NCI-H748 treated with DMSO at 0.1 percent for 48 hours (cell line): ENCODE measurements around the gene URM1.
"Not testable (repeated sequence)": the region's sequence is repeated elsewhere in the genome, so short reads cannot be mapped to it uniquely, and the experiment has no call there.

Experiments used
- DNase-seq: peaks from one replicate; lab custom pipeline; 2025; lab: John Stamatoyannopoulos, UW

Gene URM1

DNA sequence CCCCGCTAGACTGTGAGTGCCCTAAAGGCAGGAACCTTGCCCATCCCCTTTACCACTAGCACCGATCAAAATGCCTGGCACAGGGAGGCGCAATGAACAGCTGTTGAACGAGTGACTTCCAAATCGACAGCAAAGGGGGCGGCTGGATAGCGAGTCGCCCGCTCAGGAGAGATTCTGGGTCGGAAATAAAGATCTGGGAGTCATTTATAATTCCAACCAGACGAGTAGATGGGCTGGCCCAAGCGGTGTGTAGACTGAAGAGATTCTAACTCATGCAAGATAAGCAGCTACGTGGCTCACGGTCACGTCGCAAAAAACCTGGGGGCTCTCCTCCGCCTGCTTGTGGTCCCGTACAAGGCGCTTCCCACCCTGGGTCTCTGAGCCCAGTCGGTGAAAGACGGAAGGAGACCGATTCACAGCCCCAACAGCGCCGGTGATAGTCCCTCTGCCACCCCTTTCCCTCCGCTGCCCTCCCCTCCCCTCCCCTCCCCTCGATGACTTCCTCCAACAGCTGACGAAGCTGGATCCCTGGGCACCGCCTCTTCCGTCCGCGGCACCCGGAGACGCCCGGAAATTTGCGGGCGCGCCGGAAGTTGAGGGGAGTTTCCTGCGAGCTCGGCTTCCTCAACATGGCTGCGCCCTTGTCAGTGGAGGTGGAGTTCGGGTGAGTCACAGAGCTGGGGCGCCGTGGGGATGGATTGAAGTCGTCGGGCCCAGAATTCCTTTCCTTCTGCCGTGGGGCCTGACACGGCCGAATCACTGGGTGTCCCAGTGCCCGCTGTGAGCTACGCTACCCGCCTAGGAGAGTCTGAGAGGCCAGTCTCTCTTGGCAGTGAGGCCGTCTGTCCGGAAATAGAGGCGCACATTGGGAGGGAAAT lies at the start of gene URM1:
TSS of gene URM1 (plus strand) at position 623 of the 878 bp plus-strand sequence. CDS start at position 630, 7 bp downstream.
- DNase-seq = peak; percentile 88

GRCh38 chr9:128321879-128322403 lies 49.2 kb upstream of the URM1 start:
- no peak for DNase-seq

DNA sequence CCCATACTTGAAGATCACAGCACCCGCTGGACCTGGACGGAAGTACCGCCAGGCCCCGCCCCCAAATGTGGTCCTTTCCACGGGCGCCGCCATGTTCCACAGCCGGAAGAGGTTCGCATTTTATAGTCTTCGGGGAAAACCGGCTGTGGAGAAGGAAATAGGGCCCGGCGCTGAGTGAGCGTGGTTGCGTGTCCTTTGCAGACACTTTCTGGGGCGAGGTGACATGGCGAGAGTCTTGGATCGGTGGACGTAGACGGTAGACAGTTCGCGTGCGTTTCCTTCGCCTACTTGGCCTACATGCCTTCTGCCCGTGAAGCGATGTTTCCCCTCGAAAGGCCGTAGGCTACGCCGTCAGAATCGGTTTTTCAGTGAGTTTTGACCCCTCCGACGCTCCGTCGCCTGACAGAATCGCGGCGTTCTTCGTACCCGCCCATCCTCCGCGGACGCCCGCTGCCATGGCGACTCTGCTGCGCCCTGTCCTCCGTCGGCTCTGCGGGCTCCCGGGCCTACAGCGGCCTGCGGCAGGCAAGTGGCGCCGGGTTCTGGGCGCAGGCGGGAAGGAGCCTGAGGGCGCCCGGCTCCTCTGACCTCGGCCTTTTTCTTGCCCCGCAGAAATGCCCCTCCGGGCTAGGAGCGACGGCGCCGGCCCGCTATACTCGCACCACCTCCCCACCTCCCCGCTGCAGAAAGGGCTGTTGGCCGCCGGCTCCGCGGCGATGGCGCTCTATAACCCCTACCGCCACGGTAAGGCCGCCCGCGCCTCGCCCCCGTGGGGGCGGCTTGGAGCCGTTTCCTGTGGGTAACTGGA lies 48.6 kb upstream of the URM1 start, which contains the start of the genes COQ4 and TRUB2:
TSS of gene COQ4 (plus strand) at position 436 of the 808 bp plus-strand sequence. CDS start at position 456, 20 bp downstream.
TSS of gene TRUB2 (minus strand) at position 44 of the 808 bp plus-strand sequence. CDS start at position 5, 39 bp downstream.
- DNase-seq = peak; percentile 95

- peak; percentile 41 for DNase-seq
These were observed 47.9 kb upstream of the URM1 start for GRCh38 chr9:128323212-128323730.

DNA sequence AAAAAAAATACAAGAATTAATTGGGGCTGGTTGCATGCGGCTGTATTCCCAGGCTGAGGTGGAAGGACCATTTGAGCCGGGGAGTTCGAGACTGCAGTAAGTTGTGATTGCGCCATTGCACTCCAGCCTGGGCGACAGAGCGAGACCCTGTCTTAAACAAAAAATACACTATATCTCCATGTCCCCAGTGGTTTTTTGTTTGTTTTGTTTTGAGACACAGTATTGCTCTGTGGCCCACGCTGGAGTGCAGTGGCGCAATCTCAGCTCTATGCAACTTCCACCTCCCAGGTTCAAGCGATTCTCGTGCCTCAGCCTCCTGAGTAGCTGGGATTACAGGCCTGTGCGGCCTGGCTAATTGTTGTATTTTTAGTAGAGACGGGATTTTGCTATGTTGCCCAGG lies 47.4 kb upstream of the URM1 start:
- no peak for DNase-seq

- no peak for DNase-seq
These were observed 46.8 kb upstream of the URM1 start for GRCh38 chr9:128324401-128324800.

- DNase-seq = no peak
These were observed 45.5 kb upstream of the URM1 start for GRCh38 chr9:128325629-128326028.

DNA sequence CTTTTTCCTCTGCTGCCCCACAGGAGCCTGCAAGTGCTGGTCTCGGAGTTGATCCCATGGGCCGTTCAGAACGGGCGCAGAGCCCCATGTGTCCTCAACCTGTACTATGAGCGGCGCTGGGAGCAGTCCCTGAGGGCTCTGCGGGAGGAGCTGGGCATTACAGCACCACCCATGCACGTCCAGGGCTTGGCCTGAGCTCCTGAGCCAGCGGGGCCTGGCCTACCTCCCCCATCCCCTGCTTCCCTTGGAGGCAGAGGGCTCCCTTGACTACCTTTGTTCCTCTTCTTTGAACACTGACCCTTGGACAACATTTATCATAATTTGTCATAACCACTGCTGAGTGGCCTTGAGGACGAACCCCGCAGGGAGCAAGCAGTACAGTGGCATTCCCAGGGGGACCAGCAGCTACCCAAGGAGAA lies 37.7 kb upstream of the URM1 start:
- no peak for DNase-seq

DNA sequence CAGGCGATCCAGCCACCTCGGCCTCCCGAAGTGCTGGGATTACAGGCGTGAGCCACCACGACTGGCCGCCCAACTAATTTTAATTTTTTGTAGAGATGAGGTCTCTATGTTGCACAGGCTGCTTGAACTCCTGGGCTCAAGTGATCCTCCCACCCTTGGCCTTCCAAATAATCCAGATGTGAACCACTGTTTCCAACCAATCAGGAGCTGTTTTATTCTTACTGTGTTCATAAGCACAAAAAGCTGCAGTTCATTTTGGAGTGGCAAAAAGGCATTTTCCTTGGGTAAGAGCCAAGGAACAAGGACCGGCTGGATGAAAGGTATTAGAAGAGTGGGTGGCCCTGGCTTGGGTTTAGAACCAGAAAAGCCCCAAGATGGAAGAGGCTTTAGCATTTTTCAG lies 36.0 kb upstream of the URM1 start:
- DNase-seq = no peak

DNA sequence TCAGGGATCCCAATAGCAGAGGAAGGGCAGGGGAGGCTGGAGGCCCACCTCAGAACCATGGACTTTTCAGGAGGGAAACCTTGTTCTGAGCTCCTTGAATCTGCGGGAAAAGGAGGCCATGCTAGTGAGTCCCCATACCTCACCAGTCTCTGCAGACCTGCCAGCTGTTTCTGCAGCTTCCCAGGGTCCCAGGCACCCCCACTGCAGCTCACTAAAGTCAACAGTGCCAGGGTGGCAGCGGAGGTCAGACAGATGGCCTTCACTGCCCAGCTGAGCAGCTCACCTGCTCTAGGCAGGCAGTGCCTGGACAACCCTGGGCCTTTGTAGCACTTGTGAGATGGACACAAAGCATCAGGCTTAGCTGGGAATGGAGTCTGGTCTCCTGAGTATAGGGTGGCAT lies 35.3 kb upstream of the URM1 start:
- no peak for DNase-seq

- DNase-seq = no peak
These were observed 33.2 kb upstream of the URM1 start for GRCh38 chr9:128337936-128338335.

- DNase-seq = not testable (repeated sequence)
These were observed 32.1 kb upstream of the URM1 start for GRCh38 chr9:128338852-128339614.

DNA sequence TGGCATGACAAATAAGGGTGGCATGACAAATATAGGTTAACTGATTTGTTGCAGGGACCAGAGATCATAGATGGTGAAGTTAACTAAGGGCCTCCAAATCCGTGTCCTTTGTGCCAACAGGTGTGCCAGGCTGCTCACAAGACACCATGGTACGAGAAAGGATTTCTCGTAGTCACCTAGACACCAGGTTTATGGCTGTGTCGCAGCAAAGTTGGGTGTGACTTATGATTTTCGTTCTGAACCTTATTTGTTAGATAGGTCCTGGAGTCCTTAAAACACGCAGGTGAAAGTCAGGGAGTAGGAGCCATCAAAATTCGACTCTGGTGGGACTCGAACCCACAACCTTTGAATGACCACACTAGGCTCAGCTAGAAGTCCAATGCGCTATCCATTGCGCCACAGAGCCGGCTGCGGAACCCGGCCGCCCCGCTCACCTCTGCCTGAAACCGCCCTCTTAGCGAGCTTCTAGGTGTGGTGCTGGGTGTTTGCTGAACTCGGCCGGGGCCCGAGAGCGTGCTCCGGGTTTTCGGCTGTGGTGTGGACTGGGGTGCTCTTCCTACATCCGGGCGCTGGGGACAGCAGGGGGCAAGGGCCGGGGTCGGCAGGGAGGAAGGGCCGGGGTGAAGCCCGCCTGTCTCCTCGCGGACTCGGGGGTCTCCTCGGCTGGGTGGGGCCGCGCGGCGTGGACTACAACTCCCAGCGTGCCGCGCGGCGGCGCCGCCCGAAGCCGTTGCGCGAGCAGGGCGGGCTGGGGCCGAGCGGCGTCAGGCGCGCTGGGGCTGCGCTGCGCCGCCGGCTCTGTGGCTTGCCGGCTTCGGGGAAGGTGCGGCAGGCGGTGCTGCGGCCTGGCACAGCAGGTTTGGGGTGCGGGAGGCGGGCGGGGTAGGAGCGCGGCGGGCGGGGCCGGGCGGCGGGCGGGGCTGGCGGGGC lies 31.1 kb upstream of the URM1 start, which contains the start of gene SLC27A4:
TSS of gene SLC27A4 (plus strand) at position 767 of the 930 bp plus-strand sequence. CDS start 2,606 bp downstream, outside the sequence.
- peak; percentile 91 for DNase-seq

- peak; percentile 52 for DNase-seq
These were observed 30.3 kb upstream of the URM1 start for GRCh38 chr9:128340691-128341434.

GRCh38 chr9:128341435-128341849 lies 29.7 kb upstream of the URM1 start:
- peak; percentile 60 for DNase-seq

DNA sequence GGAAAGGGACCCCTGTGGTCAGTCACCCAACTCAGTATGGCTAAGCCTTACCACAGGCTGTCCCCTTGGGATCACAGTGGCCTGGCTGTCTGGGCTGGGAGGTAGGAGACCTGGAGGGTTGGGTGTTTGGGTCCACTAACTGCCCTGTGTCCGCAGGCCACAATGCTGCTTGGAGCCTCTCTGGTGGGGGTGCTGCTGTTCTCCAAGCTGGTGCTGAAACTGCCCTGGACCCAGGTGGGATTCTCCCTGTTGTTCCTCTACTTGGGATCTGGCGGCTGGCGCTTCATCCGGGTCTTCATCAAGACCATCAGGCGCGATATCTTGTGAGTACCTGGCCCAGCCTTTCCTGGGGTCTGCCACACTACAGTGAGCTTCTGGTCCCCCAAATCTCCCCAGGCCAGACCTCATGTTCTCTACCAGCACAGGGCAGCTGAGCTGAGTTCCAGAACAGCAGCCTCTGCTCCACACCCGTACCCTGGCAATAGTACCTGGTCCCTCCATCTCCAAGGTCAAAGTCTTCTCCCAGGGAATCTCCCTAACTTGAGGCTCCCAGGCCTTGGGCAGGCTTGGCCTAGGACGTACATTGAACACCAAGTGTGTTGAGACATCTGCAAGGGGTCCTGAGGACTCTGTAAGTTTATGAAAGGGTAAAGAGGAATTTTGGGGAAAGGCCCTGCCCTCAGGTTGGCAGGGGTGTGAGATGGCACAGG lies 28.0 kb upstream of the URM1 start:
- no peak for DNase-seq

GRCh38 chr9:128343855-128344254 lies 27.3 kb upstream of the URM1 start:
- DNase-seq = no peak

- no peak for DNase-seq
These were observed 26.1 kb upstream of the URM1 start for GRCh38 chr9:128344931-128345605.
